Gastroesophageal sphincter (tissue), 3 donors: Measurements from ENCODE around the gene SLC46A1.

Source experiments
- CTCF ChIP-seq, 4 experiments: fragments of 200-600 bp in 2 of 4; fragments of 450-650 bp in 2 of 4; sonication (generic) in 1 of 4; IDR thresholded peaks; one replicate each; pipeline ENCODE4 v1.5.1; 2017 to 2019; ENCODE audit warnings: antibody characterized with exemption in 4 of 4, mild to moderate bottlenecking in 2 of 4, moderate library complexity in 2 of 4
- POLR2A ChIP-seq, 2 donors: fragments of 450-650 bp; IDR thresholded peaks; one replicate each; pipeline ENCODE4 v1.6.1; 2017; ENCODE audit warnings: antibody characterized with exemption in 2 of 2, mild to moderate bottlenecking in 2 of 2, moderate library complexity in 1 of 2

- TF ChIP-seq POLR2A (IDR thresholded peaks at IDR 0.05), result no peak
- TF ChIP-seq CTCF (IDR thresholded peaks at IDR 0.05), result no peak
Observed at GRCh38 chr17:28381141-28381825, 24.7 kb downstream of the SLC46A1 start.
